ENCODE results near the gene PLBD2. TPM values are rescaled to one million over a fixed set of nuclear protein-coding genes. Genes with fewer than 3 reads are reported as not detected.

PLBD2 gene
- total and polyA plus RNA-seq, 4 donors, result 12.1 to 31.2 (median 19.6) TPM

DNA sequence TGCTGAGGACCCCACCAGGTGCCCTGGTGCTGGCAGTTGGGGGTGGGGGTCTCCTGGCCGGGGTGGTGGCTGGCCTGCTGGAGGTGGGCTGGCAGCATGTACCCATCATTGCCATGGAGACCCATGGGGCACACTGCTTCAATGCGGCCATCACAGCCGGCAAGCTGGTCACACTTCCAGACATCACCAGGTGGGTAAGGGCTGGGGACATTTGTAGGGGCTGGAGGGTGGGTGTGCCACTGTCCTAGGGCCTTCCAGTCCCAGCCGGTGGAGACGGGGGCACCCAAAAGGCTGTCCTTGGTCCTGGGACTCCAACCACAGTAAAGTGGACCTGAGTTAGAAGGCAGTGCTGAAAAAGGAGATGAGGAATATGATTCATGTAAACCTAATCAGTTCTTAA, 77.0 kb downstream of the PLBD2 start (continued):
- TF ChIP-seq FOXA1 (IDR thresholded peaks at IDR 0.05) (no peak), HNF4A (conservative IDR thresholded peaks at IDR 0.05) (no peak), FOXA2 (IDR thresholded peaks at IDR 0.05) (no peak), RAD21 (IDR thresholded peaks at IDR 0.05) (no peak), RXRA (IDR thresholded peaks at IDR 0.05) (no peak), HNF4G (IDR thresholded peaks at IDR 0.05) (no peak), SP1 (IDR thresholded peaks at IDR 0.05) (no peak)
- TF ChIP-seq, protein P1, sequence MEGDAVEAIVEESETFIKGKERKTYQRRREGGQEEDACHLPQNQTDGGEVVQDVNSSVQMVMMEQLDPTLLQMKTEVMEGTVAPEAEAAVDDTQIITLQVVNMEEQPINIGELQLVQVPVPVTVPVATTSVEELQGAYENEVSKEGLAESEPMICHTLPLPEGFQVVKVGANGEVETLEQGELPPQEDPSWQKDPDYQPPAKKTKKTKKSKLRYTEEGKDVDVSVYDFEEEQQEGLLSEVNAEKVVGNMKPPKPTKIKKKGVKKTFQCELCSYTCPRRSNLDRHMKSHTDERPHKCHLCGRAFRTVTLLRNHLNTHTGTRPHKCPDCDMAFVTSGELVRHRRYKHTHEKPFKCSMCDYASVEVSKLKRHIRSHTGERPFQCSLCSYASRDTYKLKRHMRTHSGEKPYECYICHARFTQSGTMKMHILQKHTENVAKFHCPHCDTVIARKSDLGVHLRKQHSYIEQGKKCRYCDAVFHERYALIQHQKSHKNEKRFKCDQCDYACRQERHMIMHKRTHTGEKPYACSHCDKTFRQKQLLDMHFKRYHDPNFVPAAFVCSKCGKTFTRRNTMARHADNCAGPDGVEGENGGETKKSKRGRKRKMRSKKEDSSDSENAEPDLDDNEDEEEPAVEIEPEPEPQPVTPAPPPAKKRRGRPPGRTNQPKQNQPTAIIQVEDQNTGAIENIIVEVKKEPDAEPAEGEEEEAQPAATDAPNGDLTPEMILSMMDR (IDR thresholded peaks at IDR 0.05; ENCODE audit: low read depth, low read length, missing input control), result no peak

GRCh38 chr12:113436586-113436985, 78.2 kb downstream of the PLBD2 start:
- H3K4me1 ChIP-seq (ENCODE audit: control insufficient read depth in 4 of 4, insufficient read depth in 4 of 4, low read length in 3 of 4), result no peaks in the 10 kb centered on the region
- H3K36me3 ChIP-seq (ENCODE audit: control insufficient read depth in 4 of 4, insufficient read depth in 3 of 4, low read depth in 1 of 4, low read length in 3 of 4), result peaks cover 0 to 8% (median 1%) of the 10 kb centered on the region in 4 donors
- no peaks in the 10 kb centered on the region for H3K9me3 ChIP-seq (ENCODE audit: control insufficient read depth in 4 of 4, low read length in 3 of 4)
- 88% methylated on average over 6 of the region's 6 CpGs for WGBS
- H3K4me3 ChIP-seq (ENCODE audit: low read depth in 1 of 3, low read length in 3 of 3), result no peak overlapping the region
- H3K27me3 ChIP-seq (ENCODE audit: control insufficient read depth in 4 of 4, insufficient read depth in 4 of 4, low read length in 3 of 4), result no peaks in the 10 kb centered on the region
- TF ChIP-seq FOXA2 (IDR thresholded peaks at IDR 0.05), result no peak
- TF ChIP-seq GABPA (IDR thresholded peaks at IDR 0.05 in 1 of 2, conservative IDR thresholded peaks at IDR 0.05 in 1 of 2), result no peak
- TF ChIP-seq JUND (IDR thresholded peaks at IDR 0.05), result no peak
- TF ChIP-seq, protein P2, sequence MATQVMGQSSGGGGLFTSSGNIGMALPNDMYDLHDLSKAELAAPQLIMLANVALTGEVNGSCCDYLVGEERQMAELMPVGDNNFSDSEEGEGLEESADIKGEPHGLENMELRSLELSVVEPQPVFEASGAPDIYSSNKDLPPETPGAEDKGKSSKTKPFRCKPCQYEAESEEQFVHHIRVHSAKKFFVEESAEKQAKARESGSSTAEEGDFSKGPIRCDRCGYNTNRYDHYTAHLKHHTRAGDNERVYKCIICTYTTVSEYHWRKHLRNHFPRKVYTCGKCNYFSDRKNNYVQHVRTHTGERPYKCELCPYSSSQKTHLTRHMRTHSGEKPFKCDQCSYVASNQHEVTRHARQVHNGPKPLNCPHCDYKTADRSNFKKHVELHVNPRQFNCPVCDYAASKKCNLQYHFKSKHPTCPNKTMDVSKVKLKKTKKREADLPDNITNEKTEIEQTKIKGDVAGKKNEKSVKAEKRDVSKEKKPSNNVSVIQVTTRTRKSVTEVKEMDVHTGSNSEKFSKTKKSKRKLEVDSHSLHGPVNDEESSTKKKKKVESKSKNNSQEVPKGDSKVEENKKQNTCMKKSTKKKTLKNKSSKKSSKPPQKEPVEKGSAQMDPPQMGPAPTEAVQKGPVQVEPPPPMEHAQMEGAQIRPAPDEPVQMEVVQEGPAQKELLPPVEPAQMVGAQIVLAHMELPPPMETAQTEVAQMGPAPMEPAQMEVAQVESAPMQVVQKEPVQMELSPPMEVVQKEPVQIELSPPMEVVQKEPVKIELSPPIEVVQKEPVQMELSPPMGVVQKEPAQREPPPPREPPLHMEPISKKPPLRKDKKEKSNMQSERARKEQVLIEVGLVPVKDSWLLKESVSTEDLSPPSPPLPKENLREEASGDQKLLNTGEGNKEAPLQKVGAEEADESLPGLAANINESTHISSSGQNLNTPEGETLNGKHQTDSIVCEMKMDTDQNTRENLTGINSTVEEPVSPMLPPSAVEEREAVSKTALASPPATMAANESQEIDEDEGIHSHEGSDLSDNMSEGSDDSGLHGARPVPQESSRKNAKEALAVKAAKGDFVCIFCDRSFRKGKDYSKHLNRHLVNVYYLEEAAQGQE (IDR thresholded peaks at IDR 0.05), result no peak
- no peak for TF ChIP-seq ATF3 (IDR thresholded peaks at IDR 0.05)
- no peak overlapping the region for H3K9ac ChIP-seq (ENCODE audit: low read depth in 1 of 2, low read length in 2 of 2)
- DNase-seq (ENCODE audit: low spot score), result no peak
- no peak overlapping the region for H3K27ac ChIP-seq (ENCODE audit: low read depth in 1 of 2, low read length in 2 of 2)

DNA sequence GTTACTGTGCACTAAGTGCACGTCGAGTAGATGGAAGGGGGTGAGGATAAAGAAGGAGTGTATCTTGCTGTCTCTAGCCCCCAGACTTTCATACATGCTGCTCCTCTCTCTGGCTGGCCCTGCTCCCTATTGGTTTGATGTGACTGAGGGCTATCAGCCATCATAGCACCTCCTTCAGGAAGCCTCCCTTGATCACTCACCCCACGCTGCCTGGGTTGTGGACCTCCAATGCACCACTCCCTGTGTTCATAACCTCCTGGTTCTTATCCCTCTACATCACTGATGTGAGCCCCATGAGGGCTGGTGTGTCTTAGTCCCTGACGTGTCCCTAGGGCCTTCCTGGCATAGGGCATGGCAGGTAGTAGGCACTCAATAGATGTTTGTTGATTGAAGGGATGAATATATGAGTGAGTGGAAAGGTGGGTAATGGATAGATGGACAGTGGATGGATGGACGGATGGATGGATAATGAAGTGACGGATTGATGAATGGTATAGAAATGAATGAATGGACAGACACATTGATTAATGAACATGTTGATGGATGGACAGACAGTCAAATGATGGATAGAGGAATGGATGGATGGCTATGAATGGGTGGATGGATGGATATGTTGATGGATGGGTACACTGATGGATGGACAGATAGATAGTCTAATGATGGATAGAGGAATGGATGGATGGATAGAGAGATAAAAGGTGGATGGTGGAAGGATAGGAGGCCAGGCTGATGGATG, 78.8 kb downstream of the PLBD2 start:
- Histone ChIP-seq H3K27me3 (ENCODE audit: control insufficient read depth in 4 of 4, insufficient read depth in 4 of 4, low read length in 3 of 4) (no peaks in the 10 kb centered on the region), H3K27ac (ENCODE audit: low read depth in 1 of 2, low read length in 2 of 2) (no peak overlapping the region), H3K4me1 (ENCODE audit: control insufficient read depth in 4 of 4, insufficient read depth in 4 of 4, low read length in 3 of 4) (no peaks in the 10 kb centered on the region), H3K9me3 (ENCODE audit: control insufficient read depth in 4 of 4, low read length in 3 of 4) (no peaks in the 10 kb centered on the region), H3K9ac (ENCODE audit: low read depth in 1 of 2, low read length in 2 of 2) (no peak overlapping the region), H3K4me3 (ENCODE audit: low read depth in 1 of 3, low read length in 3 of 3) (no peak overlapping the region), H3K36me3 (ENCODE audit: control insufficient read depth in 4 of 4, insufficient read depth in 3 of 4, low read depth in 1 of 4, low read length in 3 of 4) (peaks cover 0 to 8% (median 1%) of the 10 kb centered on the region in 4 donors)
- DNase-seq (ENCODE audit: low spot score), result no peak
- WGBS, result 88% methylated on average over 6 of the region's 6 CpGs
- TF ChIP-seq, protein P1 (IDR thresholded peaks at IDR 0.05; ENCODE audit: low read depth, low read length, missing input control), result no peak
- TF ChIP-seq SP1 (IDR thresholded peaks at IDR 0.05) (no peak), HNF4G (IDR thresholded peaks at IDR 0.05) (no peak), FOXA2 (IDR thresholded peaks at IDR 0.05) (no peak), JUND (IDR thresholded peaks at IDR 0.05) (no peak), EGR1 (IDR thresholded peaks at IDR 0.05; ENCODE audit: low read depth in 2 of 2) (no peak), FOXA1 (IDR thresholded peaks at IDR 0.05) (no peak), NR2F2 (IDR thresholded peaks at IDR 0.05) (no peak), RAD21 (IDR thresholded peaks at IDR 0.05) (no peak), RXRA (IDR thresholded peaks at IDR 0.05) (no peak), MAX (IDR thresholded peaks at IDR 0.05) (no peak), HNF4A (conservative IDR thresholded peaks at IDR 0.05) (no peak), GABPA (IDR thresholded peaks at IDR 0.05 in 1 of 2, conservative IDR thresholded peaks at IDR 0.05 in 1 of 2) (no peak)
- TF ChIP-seq, protein P3, sequence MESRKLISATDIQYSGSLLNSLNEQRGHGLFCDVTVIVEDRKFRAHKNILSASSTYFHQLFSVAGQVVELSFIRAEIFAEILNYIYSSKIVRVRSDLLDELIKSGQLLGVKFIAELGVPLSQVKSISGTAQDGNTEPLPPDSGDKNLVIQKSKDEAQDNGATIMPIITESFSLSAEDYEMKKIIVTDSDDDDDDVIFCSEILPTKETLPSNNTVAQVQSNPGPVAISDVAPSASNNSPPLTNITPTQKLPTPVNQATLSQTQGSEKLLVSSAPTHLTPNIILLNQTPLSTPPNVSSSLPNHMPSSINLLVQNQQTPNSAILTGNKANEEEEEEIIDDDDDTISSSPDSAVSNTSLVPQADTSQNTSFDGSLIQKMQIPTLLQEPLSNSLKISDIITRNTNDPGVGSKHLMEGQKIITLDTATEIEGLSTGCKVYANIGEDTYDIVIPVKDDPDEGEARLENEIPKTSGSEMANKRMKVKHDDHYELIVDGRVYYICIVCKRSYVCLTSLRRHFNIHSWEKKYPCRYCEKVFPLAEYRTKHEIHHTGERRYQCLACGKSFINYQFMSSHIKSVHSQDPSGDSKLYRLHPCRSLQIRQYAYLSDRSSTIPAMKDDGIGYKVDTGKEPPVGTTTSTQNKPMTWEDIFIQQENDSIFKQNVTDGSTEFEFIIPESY (IDR thresholded peaks at IDR 0.05), result no peak
